GM21825 (cell line): ENCODE data around the gene SORD.
"Not testable (repeated sequence)": the region's sequence is repeated elsewhere in the genome, so short reads cannot be mapped to it uniquely, and the experiment has no call there.

Experiments
- ATAC-seq: cut with Tn5 transposase; IDR thresholded peaks from one replicate; pipeline ENCODE4 v1.9.1; 2021; ENCODE audit warnings: mild to moderate bottlenecking, moderate library complexity; ENCODE audit not compliant: unreplicated experiment

The SORD gene

GRCh38 chr15:45093622-45094357 lies 70.8 kb downstream of the SORD start:
- no peak for ATAC-seq

GRCh38 chr15:45094358-45094730 lies 71.3 kb downstream of the SORD start:
- ATAC-seq, result no peak

GRCh38 chr15:45095661-45096060 lies 72.7 kb downstream of the SORD start:
- ATAC-seq, result no peak

GRCh38 chr15:45097466-45097865 lies 74.5 kb downstream of the SORD start:
- ATAC-seq, result no peak

- ATAC-seq, result no peak
These were observed 76.7 kb downstream of the SORD start for GRCh38 chr15:45099549-45100165.

GRCh38 chr15:45100884-45101625 lies 78.1 kb downstream of the SORD start:
- ATAC-seq, result no peak

GRCh38 chr15:45101749-45102148 lies 78.8 kb downstream of the SORD start:
- ATAC-seq, result no peak

- ATAC-seq, result no peak
These were observed 79.2 kb downstream of the SORD start for GRCh38 chr15:45102226-45102625.

GRCh38 chr15:45104170-45104569 lies 81.2 kb downstream of the SORD start:
- not testable (repeated sequence) for ATAC-seq

GRCh38 chr15:45105586-45105985 lies 82.6 kb downstream of the SORD start:
- ATAC-seq, result no peak

- ATAC-seq, result no peak
These were observed 83.2 kb downstream of the SORD start for GRCh38 chr15:45106002-45106790.

- ATAC-seq, result no peak
These were observed 85.1 kb downstream of the SORD start for GRCh38 chr15:45107941-45108630.

GRCh38 chr15:45110256-45110820 lies 87.3 kb downstream of the SORD start:
- ATAC-seq, result no peak

GRCh38 chr15:45111390-45112142 lies 88.6 kb downstream of the SORD start:
- ATAC-seq, result no peak

- no peak for ATAC-seq
These were observed 89.2 kb downstream of the SORD start for GRCh38 chr15:45112143-45112590.

- ATAC-seq, result no peak
These were observed 89.8 kb downstream of the SORD start for GRCh38 chr15:45112591-45113379.

GRCh38 chr15:45113380-45113990 lies 90.5 kb downstream of the SORD start:
- ATAC-seq, result no peak

- ATAC-seq, result no peak
These were observed 91.2 kb downstream of the SORD start, which contains the start of the genes DUOX2 and DUOXA2 for GRCh38 chr15:45114076-45114750. TSS of gene DUOX2 (minus strand) at chr15:45114172. CDS start at chr15:45113411, 761 bp downstream. TSS of gene DUOXA2 (plus strand) at chr15:45114326. CDS start at chr15:45114606, 280 bp downstream.
